ENCODE measurements around the gene USP22.
"Not testable (repeated sequence)": the region's sequence is repeated elsewhere in the genome, so short reads cannot be mapped to it uniquely, and the experiment has no call there.

Gene USP22

GRCh38 chr17:21042458-21043295 is at the start of gene USP22:
Gene USP22 (minus strand): TSS chr17:21043011. CDS start chr17:21042835, 176 bp downstream.
- Histone ChIP-seq H3K27ac (peak within 1 kb of the TSS; percentile 95 to 100 (median 99)), H3K4me3 (peak within 1 kb of the TSS; percentile 85 to 99 (median 93))

- H3K27ac ChIP-seq = no peak overlapping the region
- no peak overlapping the region for H3K4me3 ChIP-seq
Measured at GRCh38 chr17:21090902-21091618, 48.2 kb upstream of the USP22 start.

DNA sequence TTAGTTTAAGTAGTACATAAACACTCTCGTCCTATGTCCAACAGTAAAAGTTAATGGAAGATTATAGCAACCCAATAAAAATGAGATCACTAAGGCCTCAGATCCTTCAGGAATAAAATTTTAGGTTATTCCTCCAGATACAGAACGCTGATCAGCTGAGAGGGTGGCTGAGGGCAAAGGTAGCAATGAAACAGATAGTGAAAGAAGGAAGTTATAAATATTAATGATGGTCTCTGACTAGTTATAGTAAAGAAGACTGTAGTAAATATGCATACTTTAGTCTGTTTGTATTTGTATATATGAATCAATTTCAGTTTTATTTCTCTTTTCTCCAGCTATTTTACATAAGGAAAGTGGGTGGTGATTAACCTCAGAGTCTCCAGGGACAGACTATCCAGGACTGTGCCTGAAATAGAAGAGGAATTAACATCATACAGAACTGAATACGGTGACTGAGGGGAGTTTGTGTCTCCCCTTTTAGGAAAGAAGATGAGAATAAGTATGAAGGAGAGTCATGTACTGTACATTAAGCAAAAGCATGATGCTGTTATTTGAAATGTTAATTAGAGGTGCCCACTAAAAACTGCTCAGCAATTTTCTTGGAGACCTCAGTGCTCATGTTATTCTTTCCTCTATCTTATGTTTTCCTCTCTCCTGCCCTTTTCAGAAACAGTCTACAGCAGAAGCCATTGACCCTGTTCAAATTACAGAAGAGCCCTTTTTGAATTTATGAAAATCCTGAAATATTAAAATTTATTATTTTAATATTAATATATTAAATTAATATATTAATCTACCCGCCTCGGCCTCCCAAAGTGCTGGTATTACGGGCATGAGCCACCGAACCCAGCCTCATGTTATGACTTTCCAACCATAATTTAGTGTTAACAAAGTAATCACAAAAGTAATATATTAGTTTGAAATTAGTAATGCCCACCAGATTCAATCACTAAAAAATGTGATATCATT is 47.4 kb upstream of the USP22 start:
- H3K4me3 ChIP-seq = no peak overlapping the region
- H3K27ac ChIP-seq = no peak overlapping the region

DNA sequence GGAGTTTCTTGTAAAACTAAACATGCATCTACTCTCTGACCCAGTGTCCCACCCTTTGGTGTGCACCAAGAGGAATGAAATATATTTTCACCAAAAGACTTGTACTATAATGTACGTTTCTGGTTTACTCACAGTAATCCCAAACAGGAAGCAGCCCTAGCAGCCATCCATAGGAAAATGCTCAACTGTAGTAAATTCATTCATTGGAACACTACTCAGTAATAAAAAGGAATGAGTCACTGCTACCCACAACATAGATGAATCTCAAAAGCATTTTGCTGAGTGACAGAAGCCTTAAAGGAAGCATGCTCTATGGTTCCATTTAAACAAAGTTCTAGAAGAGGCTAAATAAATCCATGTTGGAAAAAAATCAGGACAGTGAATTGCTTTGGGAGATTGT is 46.3 kb upstream of the USP22 start:
- Histone ChIP-seq H3K27ac (no peak overlapping the region), H3K4me3 (no peak overlapping the region)

DNA sequence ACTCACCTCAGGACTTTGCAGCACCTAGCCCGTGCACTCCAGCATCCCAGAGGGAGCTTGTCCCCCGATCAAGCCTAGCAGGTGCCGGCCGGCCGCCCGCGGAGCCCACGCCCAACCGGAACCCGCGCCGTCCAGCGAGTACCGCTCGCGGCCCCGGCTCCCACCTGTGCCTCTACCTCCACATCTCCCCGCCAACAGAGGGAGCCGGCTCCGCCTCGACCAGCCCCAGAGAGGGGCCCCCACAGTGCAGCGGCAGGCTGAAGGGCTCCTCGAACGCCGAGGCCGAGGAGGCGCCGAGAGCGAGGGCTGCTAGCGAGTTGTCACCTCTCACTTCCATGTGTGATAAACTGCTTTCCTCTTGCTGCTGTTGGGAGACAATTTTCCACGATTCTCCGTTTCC is 42.9 kb upstream of the USP22 start:
- no peak overlapping the region for H3K27ac ChIP-seq
- no peak overlapping the region for H3K4me3 ChIP-seq

- not testable (repeated sequence) for H3K27ac ChIP-seq, H3K4me3 ChIP-seq
Measured at GRCh38 chr17:21085280-21085679, 42.5 kb upstream of the USP22 start.

DNA sequence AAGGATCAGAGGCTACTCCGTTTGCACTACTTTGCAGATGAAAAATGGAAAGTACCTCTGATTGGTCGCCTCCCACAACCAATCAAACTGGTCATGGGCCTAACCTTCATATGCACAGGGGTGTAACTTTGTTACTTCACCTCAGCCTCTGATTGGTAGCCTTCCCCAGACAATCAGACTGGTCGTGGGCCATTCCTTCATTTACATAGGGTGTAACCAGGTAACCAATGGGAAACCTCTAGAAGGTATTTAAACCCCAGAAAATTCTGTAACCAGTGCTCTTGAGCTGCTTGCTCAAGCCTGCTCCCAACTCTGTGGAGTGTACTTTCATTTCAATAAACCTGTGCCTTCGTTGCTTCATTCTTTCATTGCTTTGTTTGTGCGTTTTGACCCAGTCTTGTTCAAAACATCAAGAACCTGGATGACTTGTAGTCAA is 39.2 kb upstream of the USP22 start:
- no peak overlapping the region for H3K27ac ChIP-seq
- H3K4me3 ChIP-seq = no peak overlapping the region

DNA sequence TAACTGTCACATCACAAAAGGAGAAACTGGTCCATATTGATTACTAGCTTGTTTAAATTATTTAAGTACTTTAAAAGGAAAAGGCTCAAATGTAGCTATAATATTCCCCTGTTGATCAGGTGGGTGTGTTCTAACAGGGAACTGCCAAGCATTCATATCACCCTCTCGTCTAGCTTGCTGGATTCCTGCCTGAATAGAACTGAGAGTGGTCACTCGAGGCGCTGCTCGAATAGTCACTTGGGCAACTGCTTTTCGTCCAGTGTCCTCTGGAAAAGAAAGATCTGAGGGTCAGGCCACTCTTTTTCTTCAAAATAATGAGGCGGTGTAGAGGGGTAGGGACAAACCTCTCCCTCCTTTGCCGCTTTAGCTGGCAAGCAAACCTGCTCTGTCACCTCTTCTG is 36.4 kb upstream of the USP22 start:
- no peak overlapping the region for H3K27ac ChIP-seq
- H3K4me3 ChIP-seq = no peak overlapping the region

DNA sequence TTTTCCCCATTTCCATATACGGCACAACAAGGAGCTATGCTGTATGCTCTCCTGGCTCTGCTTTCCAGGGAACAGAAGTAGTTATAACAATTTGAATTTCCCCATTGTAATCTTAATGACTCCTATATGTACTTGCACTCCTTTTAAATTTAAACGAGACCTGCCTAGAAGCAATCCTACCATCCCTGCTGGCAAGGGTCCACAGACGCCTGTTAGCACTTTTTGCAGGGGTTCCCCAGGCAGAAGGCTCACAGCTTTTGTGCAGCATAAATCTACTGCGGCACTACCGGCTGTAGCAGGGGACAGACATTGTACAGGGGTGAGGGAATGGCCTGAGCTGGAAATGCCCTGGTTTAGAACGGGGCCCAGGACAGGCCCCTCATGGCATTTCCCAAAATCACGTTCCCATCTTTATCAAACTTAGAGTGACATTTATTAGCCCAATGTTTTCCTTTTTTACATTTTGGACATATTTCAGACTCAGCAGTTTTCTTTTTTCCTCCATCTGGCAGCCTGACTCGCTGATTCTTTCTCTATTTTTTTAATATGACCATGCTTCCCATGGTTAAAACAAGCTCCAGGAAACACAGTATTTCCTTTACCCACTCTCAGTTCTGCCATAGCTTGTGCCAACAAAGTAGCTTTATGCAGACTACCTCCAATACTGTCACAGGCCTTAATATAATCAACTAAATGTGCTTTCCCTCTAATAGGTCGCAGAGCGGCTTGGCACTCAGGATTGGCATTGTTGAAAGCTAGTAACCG is 35.4 kb upstream of the USP22 start:
- Histone ChIP-seq H3K27ac (no peak overlapping the region), H3K4me3 (no peak overlapping the region)

GRCh38 chr17:21077281-21077680 is 34.5 kb upstream of the USP22 start:
- no peak overlapping the region for H3K27ac ChIP-seq
- H3K4me3 ChIP-seq = no peak overlapping the region

GRCh38 chr17:21076242-21076641 is 33.4 kb upstream of the USP22 start:
- Histone ChIP-seq H3K4me3 (no peak overlapping the region), H3K27ac (peak overlapping the region in 5 of 21 experiments; percentile 5 to 25 (median 18))

- Histone ChIP-seq H3K27ac (peak overlapping the region in 7 of 21 experiments; percentile 5 to 25 (median 18)), H3K4me3 (no peak overlapping the region)
Measured at GRCh38 chr17:21075739-21076085, 32.9 kb upstream of the USP22 start.

GRCh38 chr17:21072745-21073197 is 30.0 kb upstream of the USP22 start:
- H3K27ac ChIP-seq = no peak overlapping the region
- no peak overlapping the region for H3K4me3 ChIP-seq

- H3K4me3 ChIP-seq = no peak overlapping the region
Measured at GRCh38 chr17:21066394-21066793, 23.6 kb upstream of the USP22 start.

GRCh38 chr17:21061971-21062526 is 19.2 kb upstream of the USP22 start:
- Histone ChIP-seq H3K27ac (no peak overlapping the region), H3K4me3 (no peak overlapping the region)

More at GRCh38 chr17:21066394-21066793, 23.6 kb upstream of the USP22 start:
- H3K27ac ChIP-seq = no peak overlapping the region

GRCh38 chr17:21061158-21061835 is 18.5 kb upstream of the USP22 start:
- Histone ChIP-seq H3K27ac (no peak overlapping the region), H3K4me3 (no peak overlapping the region)

DNA sequence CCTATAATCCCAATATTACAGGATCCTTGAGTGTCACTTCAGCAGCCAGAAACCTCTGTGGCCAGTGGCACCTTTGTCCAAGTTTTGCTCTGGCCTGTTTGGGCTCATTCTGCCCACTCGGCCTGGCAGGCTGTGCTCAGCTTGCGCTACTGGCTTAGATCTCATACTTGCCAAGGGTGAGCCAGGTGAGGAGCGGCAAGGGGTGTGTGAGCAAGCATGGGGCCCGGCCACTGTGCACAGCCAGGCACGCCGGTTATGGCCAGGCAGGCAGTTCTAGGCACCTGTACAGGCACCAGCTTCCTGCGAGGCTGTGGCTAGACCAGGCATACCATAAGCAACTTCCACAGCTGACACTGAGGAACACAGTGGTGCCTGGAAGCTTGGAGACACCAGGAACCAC is 16.9 kb upstream of the USP22 start:
- H3K27ac ChIP-seq = no peak overlapping the region
- H3K4me3 ChIP-seq = no peak overlapping the region
